ENCODE results near the gene PLPP7. TPM values are rescaled to one million over a fixed set of nuclear protein-coding genes. Genes with fewer than 3 reads are reported as not detected.

Gene PLPP7
- total RNA-seq, 2 donors from 2014 or later: not detected

GRCh38 chr9:131274674-131275331, 14.7 kb upstream of the PLPP7 start:
- peaks cover 20% of the 10 kb centered on the region for H3K4me1 Mint-ChIP-seq
- no peaks in the 10 kb centered on the region for H3K27me3 Mint-ChIP-seq
- peak overlapping the region; percentile 94 for H3K4me3 Mint-ChIP-seq
- no peaks in the 10 kb centered on the region for H3K9me3 Mint-ChIP-seq
- peaks cover 65% of the 10 kb centered on the region for H3K36me3 Mint-ChIP-seq (ENCODE audit: low read depth)
- H3K27ac Mint-ChIP-seq: peak overlapping the region; percentile 93
- peak; percentile 38 for ATAC-seq (replicated peaks)

DNA sequence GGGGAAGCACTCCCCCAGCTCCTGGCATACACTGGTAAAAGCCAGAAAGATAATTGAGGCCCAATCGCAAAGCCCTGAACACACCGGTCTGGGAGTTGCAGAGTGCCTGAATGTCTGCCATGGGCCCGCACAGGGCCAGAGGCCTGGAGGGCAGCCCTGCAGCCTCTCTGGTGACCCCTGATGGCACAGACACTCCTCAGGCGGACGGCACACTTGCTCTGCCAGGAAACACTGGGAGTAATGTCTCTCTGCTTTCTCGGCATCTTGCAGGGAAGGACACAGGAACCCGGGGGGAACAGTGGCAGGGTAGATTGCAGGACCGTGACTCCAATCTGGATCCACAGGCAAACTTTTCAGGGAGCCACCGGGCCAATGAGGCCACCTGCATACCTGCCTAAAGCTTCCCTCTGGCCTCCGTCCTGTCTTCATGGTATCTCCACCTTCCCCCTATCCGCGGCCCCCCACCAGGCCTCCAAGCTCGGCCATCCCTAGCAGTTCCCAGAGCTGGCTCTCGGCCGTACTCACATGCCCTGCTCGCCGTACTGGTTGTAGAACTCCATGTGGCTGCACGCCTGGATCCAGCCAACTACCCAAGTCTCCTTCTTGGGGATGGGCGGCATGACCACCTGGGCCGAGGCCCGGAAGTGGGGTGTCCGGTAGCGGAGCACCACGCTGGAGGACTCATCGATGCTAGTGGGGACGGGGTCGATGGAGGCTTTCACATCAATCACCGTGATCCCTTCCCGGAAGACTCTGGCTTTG, 14.0 kb upstream of the PLPP7 start:
- ATAC-seq (replicated peaks): peak; percentile 23
- Mint-ChIP-seq H3K4me3 (peak overlapping the region; percentile 94), H3K4me1 (peaks cover 14% of the 10 kb centered on the region), H3K36me3 (ENCODE audit: low read depth) (peaks cover 59% of the 10 kb centered on the region), H3K27ac (peak overlapping the region; percentile 93), H3K9me3 (no peaks in the 10 kb centered on the region), H3K27me3 (no peaks in the 10 kb centered on the region)

DNA sequence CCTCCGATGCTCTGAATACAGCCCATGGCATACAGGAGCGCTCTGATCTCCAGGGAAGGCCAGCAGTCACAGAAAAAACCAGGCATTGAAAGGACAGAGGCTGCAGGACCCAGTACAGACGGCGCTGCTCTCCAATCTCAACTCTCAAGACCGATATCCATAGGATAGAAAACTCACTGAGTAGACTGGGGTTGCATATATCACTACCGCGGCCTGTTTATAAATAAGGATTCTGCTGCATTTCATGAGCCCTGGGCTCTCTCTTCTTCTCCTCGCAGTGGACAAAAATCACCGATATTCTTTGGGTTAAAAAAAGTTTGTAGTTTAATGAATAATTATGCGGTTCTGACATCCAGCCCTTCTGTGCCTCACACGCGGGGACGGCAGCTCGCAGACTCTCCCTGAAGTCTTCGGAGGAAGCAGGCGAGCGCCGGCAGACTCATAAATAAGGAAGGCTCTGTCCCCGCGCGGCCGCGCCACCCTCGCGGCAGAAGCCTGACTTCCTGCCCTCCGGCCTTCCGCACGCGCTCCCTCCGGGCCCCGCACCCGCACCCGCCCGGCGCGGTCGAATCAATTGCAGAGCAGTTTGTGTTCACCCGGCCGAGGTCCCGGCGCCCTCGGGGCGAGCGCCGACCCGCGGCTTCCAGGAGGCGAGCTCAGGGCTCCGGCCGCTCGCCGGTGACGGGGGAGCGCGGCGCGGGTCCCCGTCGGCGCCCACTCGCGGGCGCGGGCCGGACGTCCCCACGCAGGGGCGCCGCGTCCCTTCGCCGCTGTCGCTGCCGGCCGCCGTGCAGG, 13.2 kb upstream of the PLPP7 start, which contains the start of gene FAM78A:
Gene FAM78A (minus strand): TSS at position 417 of the 795 bp plus-strand sequence. CDS start 331 bp downstream, at position 86.
- Mint-ChIP-seq H3K9me3 (no peaks in the 10 kb centered on the region), H3K27ac (peak within 1 kb of the TSS; percentile 93), H3K36me3 (ENCODE audit: low read depth) (peaks cover 51% of the 10 kb centered on the region), H3K4me1 (peaks cover 8% of the 10 kb centered on the region), H3K4me3 (peak within 1 kb of the TSS; percentile 94), H3K27me3 (no peaks in the 10 kb centered on the region)
- ATAC-seq (replicated peaks): peak; percentile 14

GRCh38 chr9:131276891-131277286, 12.6 kb upstream of the PLPP7 start:
- Mint-ChIP-seq H3K9me3 (no peaks in the 10 kb centered on the region), H3K27me3 (peaks cover 1% of the 10 kb centered on the region), H3K27ac (no peak overlapping the region), H3K4me3 (peak overlapping the region; percentile 94), H3K36me3 (ENCODE audit: low read depth) (peaks cover 45% of the 10 kb centered on the region), H3K4me1 (peaks cover 7% of the 10 kb centered on the region)
- peak; percentile 20 for ATAC-seq (replicated peaks)

DNA sequence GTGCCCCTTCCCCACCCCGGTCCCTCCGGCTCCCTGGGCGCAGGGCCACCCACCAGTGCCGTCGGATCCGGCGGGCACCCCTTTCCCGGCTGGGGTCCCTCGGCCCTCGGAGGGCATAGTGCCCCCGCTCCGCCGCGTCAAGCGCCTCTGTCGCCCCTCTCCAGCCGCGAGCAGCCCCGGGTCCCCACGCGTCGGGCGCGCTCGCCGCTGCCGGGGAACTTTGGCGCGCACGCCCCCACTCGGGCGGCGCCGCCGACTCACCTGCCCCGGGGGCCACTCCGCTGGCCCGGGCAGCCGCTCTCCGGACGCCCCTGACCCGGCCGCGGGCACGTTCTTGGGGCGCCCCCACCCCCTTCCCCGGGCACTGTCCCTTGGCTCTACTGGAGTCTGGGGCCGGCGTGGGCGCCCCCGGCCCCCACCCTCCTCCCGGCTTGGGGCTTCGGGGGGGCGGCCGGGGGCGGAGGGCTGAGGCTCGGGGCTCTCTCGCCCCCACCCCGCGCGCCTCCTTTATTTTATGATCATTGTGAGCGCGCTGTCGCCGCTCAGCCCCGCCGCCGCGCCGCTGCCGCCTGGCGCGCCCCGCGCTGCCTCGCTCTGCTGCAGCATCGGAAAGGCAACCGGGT, 12.1 kb upstream of the PLPP7 start:
- Mint-ChIP-seq H3K4me3 (peak overlapping the region; percentile 84), H3K4me1 (peaks cover 8% of the 10 kb centered on the region), H3K27ac (no peak overlapping the region), H3K27me3 (peaks cover 6% of the 10 kb centered on the region), H3K9me3 (no peaks in the 10 kb centered on the region), H3K36me3 (ENCODE audit: low read depth) (peaks cover 40% of the 10 kb centered on the region)
- no peak for ATAC-seq (replicated peaks)

DNA sequence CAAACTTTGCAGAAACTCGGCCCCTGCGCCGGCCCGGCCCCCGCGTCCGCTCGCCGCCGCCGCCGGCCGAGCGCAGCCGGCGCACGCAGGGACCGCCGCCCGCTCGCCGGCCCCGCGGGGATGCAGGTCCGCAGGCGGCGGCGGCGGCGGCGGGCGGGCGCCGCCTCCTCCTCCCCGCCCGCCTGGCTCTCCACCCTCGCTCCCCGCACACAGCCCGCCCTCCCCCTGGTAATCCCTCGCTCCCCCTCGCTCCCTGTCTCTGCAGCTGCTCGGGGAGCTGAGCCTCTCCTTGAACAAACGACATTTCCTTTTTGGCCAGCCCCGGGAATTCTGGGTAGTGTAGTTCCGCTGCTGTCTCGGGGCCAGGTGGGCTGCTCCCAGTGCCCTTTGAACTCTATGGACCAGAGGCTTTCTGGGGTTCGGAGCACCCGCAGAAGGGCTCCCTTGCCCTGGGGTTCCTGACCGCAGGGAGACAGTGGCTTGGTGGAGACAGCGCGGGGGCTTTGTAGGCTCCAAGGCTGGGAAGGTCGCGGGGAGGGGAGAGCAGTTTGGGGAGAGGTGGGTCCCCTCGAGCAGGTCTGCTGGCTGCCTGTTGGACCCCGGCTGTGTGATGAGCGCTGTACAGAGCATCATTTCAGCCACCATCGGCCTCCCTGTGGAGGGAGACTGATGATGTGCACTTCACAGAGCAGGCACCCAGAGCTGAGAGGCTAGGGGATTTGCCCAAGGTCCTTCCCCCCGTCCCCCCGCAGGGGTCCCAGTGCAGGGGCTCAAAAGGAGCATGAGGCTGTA, 11.4 kb upstream of the PLPP7 start:
- H3K4me3 Mint-ChIP-seq: peak overlapping the region; percentile 84
- peaks cover 34% of the 10 kb centered on the region for H3K36me3 Mint-ChIP-seq (ENCODE audit: low read depth)
- H3K9me3 Mint-ChIP-seq: no peaks in the 10 kb centered on the region
- peaks cover 9% of the 10 kb centered on the region for H3K4me1 Mint-ChIP-seq
- peaks cover 6% of the 10 kb centered on the region for H3K27me3 Mint-ChIP-seq
- peak overlapping the region; percentile 90 for H3K27ac Mint-ChIP-seq
- ATAC-seq (replicated peaks): peak; percentile 28

DNA sequence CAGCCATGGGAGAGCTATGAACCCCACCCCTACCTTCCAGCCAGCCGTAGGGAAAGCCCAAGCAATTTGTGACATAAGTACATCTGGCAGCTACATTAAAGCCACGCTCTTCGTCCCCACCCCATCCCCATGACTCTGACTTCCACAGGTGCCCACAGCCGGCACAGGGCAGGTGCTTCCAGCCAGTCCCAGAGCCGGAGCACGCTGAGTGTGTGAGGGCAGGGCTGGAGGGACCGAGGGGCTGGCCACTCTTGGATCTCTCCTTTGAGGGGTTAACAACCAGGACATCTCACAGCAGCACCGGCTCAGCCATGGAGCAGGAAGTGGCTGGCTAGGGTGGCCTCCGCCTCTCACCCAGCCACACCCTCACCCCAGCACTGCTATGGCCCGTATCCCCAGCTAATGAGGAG, 10.8 kb upstream of the PLPP7 start:
- Mint-ChIP-seq H3K27ac (peak overlapping the region; percentile 90), H3K4me1 (peaks cover 9% of the 10 kb centered on the region), H3K9me3 (no peaks in the 10 kb centered on the region), H3K27me3 (peaks cover 6% of the 10 kb centered on the region), H3K36me3 (ENCODE audit: low read depth) (peaks cover 28% of the 10 kb centered on the region), H3K4me3 (peak overlapping the region; percentile 84)
- ATAC-seq (replicated peaks): no peak

DNA sequence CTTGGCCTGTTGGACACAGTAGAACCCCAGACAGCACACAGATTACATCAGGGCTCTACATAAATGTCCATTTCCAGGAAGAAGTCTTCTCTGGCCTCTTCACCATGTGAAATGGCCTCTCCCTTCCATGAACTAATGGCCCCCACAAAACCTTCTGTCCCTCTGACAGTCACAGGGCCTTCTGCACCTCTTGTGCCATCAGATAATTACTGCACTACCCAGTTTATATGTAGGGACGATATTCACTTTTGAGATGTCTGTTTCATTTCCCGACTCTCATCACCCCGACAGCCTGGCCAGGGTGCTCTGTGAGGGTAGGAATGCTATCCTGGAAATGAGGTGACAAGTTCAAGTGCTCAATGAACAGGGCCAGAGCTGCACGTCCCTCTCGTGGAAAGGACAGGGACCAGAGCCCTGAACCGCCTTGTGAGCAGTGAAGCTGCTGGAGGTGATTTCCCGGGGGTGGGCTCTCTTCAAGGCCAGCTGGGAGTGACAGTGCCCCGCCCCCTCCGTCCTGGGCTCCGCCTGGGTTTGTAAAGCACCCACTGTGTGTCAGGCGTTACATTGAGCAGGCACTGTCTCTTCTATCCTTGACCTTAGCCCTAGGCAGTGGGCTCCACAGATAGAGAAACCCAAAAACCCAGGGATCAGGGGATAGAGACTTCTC, 10.2 kb upstream of the PLPP7 start:
- H3K36me3 Mint-ChIP-seq (ENCODE audit: low read depth): peaks cover 22% of the 10 kb centered on the region
- H3K4me1 Mint-ChIP-seq: peaks cover 9% of the 10 kb centered on the region
- peak overlapping the region; percentile 84 for H3K4me3 Mint-ChIP-seq
- H3K27ac Mint-ChIP-seq: no peak overlapping the region
- no peak for ATAC-seq (replicated peaks)
- peaks cover 6% of the 10 kb centered on the region for H3K27me3 Mint-ChIP-seq
- no peaks in the 10 kb centered on the region for H3K9me3 Mint-ChIP-seq

- H3K9me3 Mint-ChIP-seq: no peaks in the 10 kb centered on the region
- H3K27me3 Mint-ChIP-seq: peaks cover 6% of the 10 kb centered on the region
- H3K27ac Mint-ChIP-seq: no peak overlapping the region
- H3K4me3 Mint-ChIP-seq: no peak overlapping the region
- H3K4me1 Mint-ChIP-seq: peaks cover 9% of the 10 kb centered on the region
- ATAC-seq (replicated peaks): no peak
- H3K36me3 Mint-ChIP-seq (ENCODE audit: low read depth): peaks cover 15% of the 10 kb centered on the region
Observed at GRCh38 chr9:131279863-131280570, 9.5 kb upstream of the PLPP7 start.

DNA sequence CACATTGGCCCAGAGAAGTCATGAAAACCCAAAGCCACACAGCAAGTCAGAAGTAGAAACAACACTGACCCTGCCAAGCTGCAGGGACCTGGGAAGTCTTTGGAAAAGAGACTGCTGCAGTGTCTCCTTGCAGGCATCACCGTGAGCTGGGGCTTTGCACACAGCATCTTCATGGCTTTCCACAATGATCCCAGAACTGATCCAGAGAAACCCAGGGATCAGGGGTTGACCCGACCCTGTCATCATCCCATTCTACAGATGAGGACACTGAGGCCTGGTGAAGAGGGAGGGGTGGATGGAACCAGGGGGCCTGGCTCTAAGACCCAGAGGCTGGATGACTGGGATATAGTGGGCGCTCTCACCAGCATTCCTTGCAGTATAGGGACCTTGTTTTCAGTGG, 8.9 kb upstream of the PLPP7 start:
- Mint-ChIP-seq H3K27me3 (peaks cover 6% of the 10 kb centered on the region), H3K36me3 (ENCODE audit: low read depth) (peaks cover 9% of the 10 kb centered on the region), H3K27ac (no peak overlapping the region), H3K4me1 (peaks cover 9% of the 10 kb centered on the region), H3K4me3 (no peak overlapping the region), H3K9me3 (no peaks in the 10 kb centered on the region)
- no peak for ATAC-seq (replicated peaks)

DNA sequence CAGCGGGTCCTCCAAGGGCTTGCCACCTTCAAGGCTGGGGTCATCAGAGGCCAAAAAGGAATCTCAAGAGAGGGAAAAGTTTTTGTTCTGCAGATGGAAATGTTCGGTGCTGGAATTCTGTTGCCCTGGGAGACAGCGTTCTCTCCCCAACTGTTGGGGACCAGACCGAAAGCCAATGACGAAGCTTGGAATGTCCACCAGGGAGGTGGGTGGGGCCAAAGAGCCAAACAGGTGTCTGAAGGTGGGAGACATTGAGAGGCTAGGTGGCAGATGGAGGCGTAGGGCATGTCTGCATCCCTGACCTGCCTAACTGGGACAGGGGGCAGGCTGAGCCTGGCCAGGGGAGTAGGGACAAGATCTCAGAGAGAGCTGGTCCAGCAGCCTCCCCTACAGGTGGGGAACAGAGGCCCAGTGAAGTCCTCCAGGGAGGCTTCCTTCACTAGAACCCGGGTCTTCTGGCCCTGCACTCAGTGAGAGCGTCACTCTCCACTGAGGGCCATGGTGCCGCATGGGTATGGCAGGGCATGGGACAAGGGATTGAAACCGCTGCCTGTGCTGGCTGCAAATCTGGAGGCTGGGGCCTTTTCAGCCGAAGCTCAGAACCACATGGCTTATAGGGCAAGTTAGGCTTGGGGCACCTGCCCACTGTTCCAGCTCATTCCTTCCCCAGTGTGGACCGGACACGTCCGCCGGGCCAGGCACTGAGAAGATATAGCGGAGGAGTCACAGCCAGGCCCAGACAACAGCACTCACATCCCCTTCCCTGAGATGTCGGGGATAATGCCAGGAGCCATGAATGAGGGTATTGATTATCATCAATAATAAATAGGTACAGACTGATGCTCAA, 8.2 kb upstream of the PLPP7 start:
- no peaks in the 10 kb centered on the region for H3K9me3 Mint-ChIP-seq
- no peak for ATAC-seq (replicated peaks)
- no peak overlapping the region for H3K27ac Mint-ChIP-seq
- peaks cover 9% of the 10 kb centered on the region for H3K4me1 Mint-ChIP-seq
- H3K27me3 Mint-ChIP-seq: peaks cover 6% of the 10 kb centered on the region
- peaks cover 2% of the 10 kb centered on the region for H3K36me3 Mint-ChIP-seq (ENCODE audit: low read depth)
- H3K4me3 Mint-ChIP-seq: peak overlapping the region; percentile 40

DNA sequence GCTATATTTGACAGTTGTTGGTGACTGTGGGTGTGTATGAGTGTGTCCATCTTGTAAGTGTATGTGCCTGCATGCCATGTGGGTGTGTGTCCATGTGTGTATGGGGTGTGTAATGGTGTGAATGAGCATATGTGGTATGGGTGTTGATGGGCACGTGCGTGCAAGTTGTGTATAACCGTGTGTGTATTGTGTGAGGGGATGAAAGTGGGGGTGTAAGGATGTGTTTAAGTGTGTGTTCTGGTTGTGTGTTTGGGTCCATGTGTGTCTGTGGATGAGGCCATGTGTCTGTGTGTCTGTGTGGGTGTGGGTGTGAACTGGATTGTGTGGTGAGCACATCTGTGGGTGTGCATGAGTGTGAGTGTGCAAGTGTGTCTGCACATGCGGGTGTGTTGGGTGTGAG, 7.3 kb upstream of the PLPP7 start:
- Mint-ChIP-seq H3K4me1 (peaks cover 9% of the 10 kb centered on the region), H3K27me3 (peaks cover 6% of the 10 kb centered on the region), H3K4me3 (peak overlapping the region; percentile 40), H3K36me3 (ENCODE audit: low read depth) (no peaks in the 10 kb centered on the region), H3K9me3 (no peaks in the 10 kb centered on the region), H3K27ac (no peak overlapping the region)
- no peak for ATAC-seq (replicated peaks)
